WTC11 (cell line): ENCODE measurements around the gene CC2D1A. TPM values are rescaled to one million over a fixed set of nuclear protein-coding genes. Genes with fewer than 3 reads are reported as not detected.
"Not testable (repeated sequence)": the region's sequence is repeated elsewhere in the genome, so short reads cannot be mapped to it uniquely, and the experiment has no call there.

Source experiments
- ATAC-seq: fragments of 200-7000 bp; cut with Tn5 transposase; 2 replicates; pipeline ENCODE4 v1.10.0; 2021; ENCODE audit warnings: mild to moderate bottlenecking, moderate library complexity
- CTCF ChIA-PET: fragments of 300-600 bp; sonication (Branson Sonifier 250); formaldehyde crosslinking; loops from one replicate; lab custom pipeline; 2021; ENCODE audit warnings: antibody characterized with exemption; lab: Charles Lee
- POLR2A ChIA-PET: fragments of 350-600 bp; sonication (Branson Sonifier 250); formaldehyde crosslinking; loops from one replicate; lab custom pipeline; 2021; ENCODE audit warnings: antibody characterized with exemption; lab: Charles Lee
- DNase-seq: peaks from one replicate; pipeline ENCODE4 v3.0.0; 2021; ENCODE audit warnings: low spot score
- H3K27ac Mint-ChIP-seq: 2 replicates; pipeline ENCODE4 v1.8.0; 2021; ENCODE audit warnings: mixed read lengths
- H3K27me3 Mint-ChIP-seq: 2 replicates; pipeline ENCODE4 v1.8.0; 2021; ENCODE audit warnings: low read depth, mild to moderate bottlenecking, moderate library complexity, mixed read lengths
- H3K36me3 Mint-ChIP-seq: 2 replicates; pipeline ENCODE4 v1.8.0; 2021; ENCODE audit warnings: mixed read lengths
- H3K4me1 Mint-ChIP-seq: 2 replicates; pipeline ENCODE4 v1.8.0; 2022; ENCODE audit warnings: mixed read lengths
- H3K4me3 Mint-ChIP-seq: 2 replicates; pipeline ENCODE4 v1.8.0; 2021; ENCODE audit warnings: mild to moderate bottlenecking, moderate library complexity, mixed read lengths
- H3K9me3 Mint-ChIP-seq: 2 replicates; pipeline ENCODE4 v1.8.0; 2021; ENCODE audit warnings: mixed read lengths
- ATF1 ChIP-seq: sonication (generic); formaldehyde crosslinking; IDR thresholded peaks from 2 replicates; pipeline ENCODE4 v1.8.1; 2023; ENCODE audit warnings: mild to moderate bottlenecking, moderate library complexity, missing genetic modification reagents
- ELF4 ChIP-seq: sonication (generic); formaldehyde crosslinking; IDR thresholded peaks from 2 replicates; pipeline ENCODE4 v1.8.1; 2022; ENCODE audit warnings: low read depth, mild to moderate bottlenecking, moderate library complexity, missing genetic modification reagents
- FOXK1 ChIP-seq: sonication (generic); formaldehyde crosslinking; IDR thresholded peaks from 2 replicates; pipeline ENCODE4 v1.8.0; 2022; ENCODE audit warnings: mild to moderate bottlenecking, moderate library complexity, missing genetic modification reagents
- GRHL2 ChIP-seq: fragments of 250-450 bp; sonication (Bioruptor Pico); IDR thresholded peaks from 2 replicates; pipeline ENCODE4 v1.8.0; 2022; ENCODE audit warnings: mild to moderate bottlenecking, moderate library complexity; ENCODE audit not compliant: insufficient replicate concordance, severe bottlenecking
- NFYB ChIP-seq: sonication (generic); formaldehyde crosslinking; conservative IDR thresholded peaks from 2 replicates; pipeline ENCODE4 v1.8.0; 2022; ENCODE audit warnings: low read depth, missing genetic modification reagents
- OVOL2 ChIP-seq: fragments of 250-450 bp; sonication (Bioruptor Pico); IDR thresholded peaks from 2 replicates; pipeline ENCODE4 v1.9.0; 2021; ENCODE audit warnings: mild to moderate bottlenecking, borderline replicate concordance
- RORB ChIP-seq: fragments of 250-450 bp; sonication (Bioruptor Pico); IDR thresholded peaks from 2 replicates; pipeline ENCODE4 v1.9.0; 2021; ENCODE audit warnings: mild to moderate bottlenecking
- SMAD4 ChIP-seq: sonication (generic); formaldehyde crosslinking; IDR thresholded peaks from 2 replicates; pipeline ENCODE4 v1.8.0; 2022; ENCODE audit warnings: mild to moderate bottlenecking, missing genetic modification reagents
- SOX15 ChIP-seq: fragments of 250-450 bp; sonication (Bioruptor Pico); IDR thresholded peaks from 2 replicates; pipeline ENCODE4 v1.9.0; 2021; ENCODE audit warnings: mild to moderate bottlenecking
- total RNA-seq: library from RNA; stranded (reverse); gene quantifications from 3 replicates; pipeline ENCODE4 v1.2.3, GENCODE V29; 2021
- TF ChIP-seq, protein P1 (sequence below): sonication (generic); formaldehyde crosslinking; conservative IDR thresholded peaks from 2 replicates; pipeline ENCODE4 v1.8.1; 2023; ENCODE audit warnings: mild to moderate bottlenecking, low read depth, missing genetic modification reagents, moderate library complexity
- TF ChIP-seq, protein P2 (sequence below): sonication (generic); formaldehyde crosslinking; IDR thresholded peaks from 2 replicates; pipeline ENCODE4 v1.8.1; 2022; ENCODE audit warnings: mild to moderate bottlenecking, missing genetic modification reagents, moderate library complexity, borderline replicate concordance
- TF ChIP-seq, protein P3 (sequence below): sonication (generic); formaldehyde crosslinking; IDR thresholded peaks from 2 replicates; pipeline ENCODE4 v1.8.0; 2023; ENCODE audit warnings: missing genetic modification reagents
- TF ChIP-seq, protein P4 (sequence below): fragments of 250-450 bp; sonication (Bioruptor Pico); IDR thresholded peaks from 2 replicates; pipeline ENCODE4 v1.9.0; 2021; ENCODE audit warnings: mild to moderate bottlenecking
- TF ChIP-seq, protein P5 (sequence below): sonication (generic); formaldehyde crosslinking; IDR thresholded peaks from 2 replicates; pipeline ENCODE4 v1.8.0; 2022; ENCODE audit warnings: mild to moderate bottlenecking, missing genetic modification reagents

CC2D1A gene
- total RNA-seq, 1 experiment from 2014 or later, result 44.2 TPM

DNA sequence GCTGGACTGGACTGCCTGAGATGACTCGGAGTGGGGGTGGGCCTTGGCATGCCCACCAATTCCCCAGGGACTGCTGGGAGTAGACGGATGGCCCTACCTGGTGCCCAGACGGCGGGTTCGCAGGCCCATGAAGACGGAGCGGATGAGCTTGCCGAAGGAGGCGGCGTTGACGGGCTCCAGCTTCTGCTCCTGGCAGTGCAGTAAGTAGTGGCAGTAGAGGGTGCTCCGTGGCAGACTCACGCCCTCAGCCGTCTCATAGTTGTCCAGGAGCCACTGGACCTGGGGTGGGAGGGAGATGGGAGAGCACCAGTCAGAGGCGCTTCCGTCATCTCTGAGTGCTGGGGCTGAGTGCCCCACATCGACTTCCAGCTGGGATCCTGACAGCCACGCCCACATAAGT lies 63.9 kb downstream of the CC2D1A start (continued):
- TF ChIP-seq, protein P1, sequence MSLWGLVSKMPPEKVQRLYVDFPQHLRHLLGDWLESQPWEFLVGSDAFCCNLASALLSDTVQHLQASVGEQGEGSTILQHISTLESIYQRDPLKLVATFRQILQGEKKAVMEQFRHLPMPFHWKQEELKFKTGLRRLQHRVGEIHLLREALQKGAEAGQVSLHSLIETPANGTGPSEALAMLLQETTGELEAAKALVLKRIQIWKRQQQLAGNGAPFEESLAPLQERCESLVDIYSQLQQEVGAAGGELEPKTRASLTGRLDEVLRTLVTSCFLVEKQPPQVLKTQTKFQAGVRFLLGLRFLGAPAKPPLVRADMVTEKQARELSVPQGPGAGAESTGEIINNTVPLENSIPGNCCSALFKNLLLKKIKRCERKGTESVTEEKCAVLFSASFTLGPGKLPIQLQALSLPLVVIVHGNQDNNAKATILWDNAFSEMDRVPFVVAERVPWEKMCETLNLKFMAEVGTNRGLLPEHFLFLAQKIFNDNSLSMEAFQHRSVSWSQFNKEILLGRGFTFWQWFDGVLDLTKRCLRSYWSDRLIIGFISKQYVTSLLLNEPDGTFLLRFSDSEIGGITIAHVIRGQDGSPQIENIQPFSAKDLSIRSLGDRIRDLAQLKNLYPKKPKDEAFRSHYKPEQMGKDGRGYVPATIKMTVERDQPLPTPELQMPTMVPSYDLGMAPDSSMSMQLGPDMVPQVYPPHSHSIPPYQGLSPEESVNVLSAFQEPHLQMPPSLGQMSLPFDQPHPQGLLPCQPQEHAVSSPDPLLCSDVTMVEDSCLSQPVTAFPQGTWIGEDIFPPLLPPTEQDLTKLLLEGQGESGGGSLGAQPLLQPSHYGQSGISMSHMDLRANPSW (CRISPR knock-in tag), result no peak
- TF ChIP-seq ATF1 (CRISPR knock-in tag), result no peak
- TF ChIP-seq OVOL2 (CRISPR knock-in tag), result no peak
- no peak for TF ChIP-seq SMAD4 (CRISPR knock-in tag)

DNA sequence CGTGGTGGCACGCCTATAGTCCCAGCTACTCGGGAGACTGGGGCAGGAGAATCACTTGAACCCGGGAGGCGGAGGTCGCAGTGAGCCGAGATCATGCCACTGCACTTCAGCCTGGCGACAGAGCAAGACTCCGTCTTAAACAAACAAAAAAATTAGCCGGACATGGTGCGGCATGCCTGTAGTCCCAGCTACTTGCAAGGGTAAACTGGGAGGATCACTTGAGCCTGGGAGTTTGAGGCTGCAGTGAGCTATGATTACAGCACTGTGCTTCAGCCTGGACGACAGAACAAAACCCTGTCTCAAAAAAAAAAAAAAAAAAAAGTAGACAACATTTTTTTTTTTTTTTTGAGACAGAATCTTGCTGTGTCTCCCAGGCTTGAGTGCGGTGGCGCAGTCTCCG lies 65.9 kb downstream of the CC2D1A start:
- H3K9me3 Mint-ChIP-seq, H3K27me3 Mint-ChIP-seq, H3K4me1 Mint-ChIP-seq, DNase-seq, ATAC-seq, H3K36me3 Mint-ChIP-seq, H3K27ac Mint-ChIP-seq, H3K4me3 Mint-ChIP-seq: not testable (repeated sequence)
- ChIA-PET POLR2A (interaction anchor here (0.6 kb wide), 1 partner anchor 60 kb away, joined by 3 read pairs; no protein-coding TSS in a partner anchor), CTCF (interaction anchor here (0.7 kb wide), 1 partner anchor 31 kb away, joined by 3 read pairs; no protein-coding TSS in a partner anchor)

DNA sequence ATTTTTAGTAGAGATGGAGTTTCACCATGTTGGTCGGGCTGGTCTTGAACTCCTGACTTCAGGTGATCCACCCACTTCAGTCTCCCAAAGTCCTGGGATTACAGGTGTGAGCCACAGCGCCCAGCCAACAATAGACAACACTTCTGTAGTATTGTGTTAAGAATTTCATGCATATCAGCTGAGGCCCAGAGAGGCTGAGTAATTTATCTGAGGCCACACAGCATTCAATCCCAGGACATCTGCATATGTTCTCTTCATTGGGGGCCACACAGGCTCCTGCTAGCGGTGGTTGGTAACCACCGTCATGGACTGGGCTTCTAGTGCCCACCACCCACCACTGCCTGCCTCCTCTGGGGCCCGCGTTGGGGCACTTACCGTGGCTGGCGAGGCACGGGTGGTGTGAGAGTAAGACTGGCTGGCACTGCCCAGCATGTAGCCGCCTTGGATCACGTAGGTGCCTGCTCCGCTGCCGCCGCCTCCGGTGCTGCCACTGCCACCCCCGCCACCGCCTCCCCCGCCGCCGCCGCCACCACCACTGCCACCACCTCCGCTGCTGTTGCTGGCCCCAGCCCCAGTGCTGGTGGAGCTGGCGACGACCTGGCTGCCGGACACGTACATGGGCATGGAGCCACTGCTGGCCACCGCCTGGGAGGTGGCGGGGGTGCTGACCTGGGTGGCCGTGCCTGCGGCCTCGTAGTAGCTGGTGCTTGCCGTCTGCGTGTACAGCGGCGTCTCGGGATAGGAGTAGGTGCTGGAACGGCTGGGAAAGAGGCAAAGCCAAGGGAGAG lies 66.6 kb downstream of the CC2D1A start:
- Mint-ChIP-seq H3K36me3 (peaks cover 10% of the 10 kb centered on the region), H3K9me3 (no peaks in the 10 kb centered on the region), H3K27ac (peak overlapping the region; percentile 41; the same call in 1 of the 2 replicates), H3K27me3 (no peaks in the 10 kb centered on the region), H3K4me1 (peaks cover 8% of the 10 kb centered on the region), H3K4me3 (no peak overlapping the region)
- POLR2A ChIA-PET, result interaction anchor here (0.5 to 0.6 kb wide), 2 partner anchors 109 to 216 kb away, joined by 3 read pairs; no protein-coding TSS in a partner anchor
- no peak for ATAC-seq
- DNase-seq, result no peak
- TF ChIP-seq, protein P2, sequence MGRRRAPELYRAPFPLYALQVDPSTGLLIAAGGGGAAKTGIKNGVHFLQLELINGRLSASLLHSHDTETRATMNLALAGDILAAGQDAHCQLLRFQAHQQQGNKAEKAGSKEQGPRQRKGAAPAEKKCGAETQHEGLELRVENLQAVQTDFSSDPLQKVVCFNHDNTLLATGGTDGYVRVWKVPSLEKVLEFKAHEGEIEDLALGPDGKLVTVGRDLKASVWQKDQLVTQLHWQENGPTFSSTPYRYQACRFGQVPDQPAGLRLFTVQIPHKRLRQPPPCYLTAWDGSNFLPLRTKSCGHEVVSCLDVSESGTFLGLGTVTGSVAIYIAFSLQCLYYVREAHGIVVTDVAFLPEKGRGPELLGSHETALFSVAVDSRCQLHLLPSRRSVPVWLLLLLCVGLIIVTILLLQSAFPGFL (CRISPR knock-in tag), result no peak
- TF ChIP-seq ELF4 (CRISPR knock-in tag), result no peak
- no peak for TF ChIP-seq GRHL2
- TF ChIP-seq SOX15 (CRISPR knock-in tag), result no peak
- TF ChIP-seq, protein P3, sequence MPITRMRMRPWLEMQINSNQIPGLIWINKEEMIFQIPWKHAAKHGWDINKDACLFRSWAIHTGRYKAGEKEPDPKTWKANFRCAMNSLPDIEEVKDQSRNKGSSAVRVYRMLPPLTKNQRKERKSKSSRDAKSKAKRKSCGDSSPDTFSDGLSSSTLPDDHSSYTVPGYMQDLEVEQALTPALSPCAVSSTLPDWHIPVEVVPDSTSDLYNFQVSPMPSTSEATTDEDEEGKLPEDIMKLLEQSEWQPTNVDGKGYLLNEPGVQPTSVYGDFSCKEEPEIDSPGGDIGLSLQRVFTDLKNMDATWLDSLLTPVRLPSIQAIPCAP (CRISPR knock-in tag), result no peak
- TF ChIP-seq FOXK1, result no peak
- TF ChIP-seq, all 79 proteins: peak for 0
- CTCF ChIA-PET, result interaction anchor here (0.6 to 2.6 kb wide), 2 partner anchors 10 to 164 kb away, joined by 3 to 11 read pairs; no protein-coding TSS in a partner anchor

DNA sequence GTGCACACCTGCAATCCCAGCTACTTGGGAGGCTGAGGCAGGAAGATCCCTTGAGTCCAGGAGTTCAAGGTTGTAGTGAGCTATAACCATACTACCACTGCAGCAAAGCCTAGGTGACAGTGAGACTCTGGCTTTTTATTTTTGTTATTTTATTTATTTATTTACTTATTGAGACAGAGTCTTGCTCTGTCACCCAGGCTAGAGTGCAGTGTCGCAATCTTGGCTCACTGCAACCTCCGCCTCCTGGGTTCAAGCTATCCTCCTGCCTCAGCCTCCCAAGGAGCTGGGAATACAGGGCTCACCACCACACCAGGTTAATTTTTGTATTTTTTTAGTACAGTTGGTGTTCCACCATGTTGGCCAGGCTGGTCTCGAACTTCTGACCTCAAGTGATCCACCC lies 67.5 kb downstream of the CC2D1A start:
- not testable (repeated sequence) for H3K36me3 Mint-ChIP-seq, H3K4me3 Mint-ChIP-seq, H3K27ac Mint-ChIP-seq, DNase-seq, H3K9me3 Mint-ChIP-seq, ATAC-seq, H3K27me3 Mint-ChIP-seq
- ChIA-PET POLR2A (interaction anchor here (0.5 to 1.0 kb wide), 4 partner anchors 20 to 1176 kb away, joined by 3 to 4 read pairs (median 4); no protein-coding TSS in a partner anchor), CTCF (interaction anchor here (0.6 to 2.6 kb wide), 8 partner anchors 11 to 163 kb away, joined by 3 to 11 read pairs (median 6); partner anchors contain the start of genes IL27RA and MISP3)
- peaks cover 12% of the 10 kb centered on the region for H3K4me1 Mint-ChIP-seq

DNA sequence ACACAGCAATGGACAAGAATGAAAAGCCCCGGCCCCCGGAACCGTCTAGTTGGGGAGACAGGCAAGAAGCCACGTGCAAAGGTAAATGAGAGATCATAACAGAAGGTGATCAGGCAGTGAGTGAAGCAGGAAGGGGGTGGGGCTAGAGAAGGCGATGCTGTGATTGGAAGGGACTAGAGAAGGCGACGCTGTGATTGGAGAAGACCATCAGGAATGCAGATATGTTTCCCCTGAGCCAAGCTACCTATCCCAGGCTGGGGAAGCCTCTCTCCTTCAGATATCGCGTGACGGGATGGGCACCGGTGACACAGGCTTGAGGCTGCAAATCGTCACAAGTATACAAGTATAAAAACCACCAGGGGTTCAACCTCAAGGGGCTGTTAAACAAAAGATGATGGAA lies 68.1 kb downstream of the CC2D1A start:
- Mint-ChIP-seq H3K4me3 (peak overlapping the region; percentile 48), H3K27me3 (no peaks in the 10 kb centered on the region), H3K4me1 (peaks cover 12% of the 10 kb centered on the region), H3K36me3 (peaks cover 5% of the 10 kb centered on the region), H3K27ac (peak overlapping the region; percentile 94), H3K9me3 (no peaks in the 10 kb centered on the region)
- ChIA-PET POLR2A (interaction anchor here (0.6 to 1.0 kb wide), 3 partner anchors 21 to 1177 kb away, joined by 3 to 4 read pairs (median 4); no protein-coding TSS in a partner anchor), CTCF (interaction anchor here (0.6 to 2.6 kb wide), 11 partner anchors 12 to 107 kb away, joined by 3 to 11 read pairs (median 5); partner anchors contain the start of genes IL27RA and MISP3)
- peak; percentile 75 for ATAC-seq
- no peak for TF ChIP-seq RORB
- TF ChIP-seq, protein P4, sequence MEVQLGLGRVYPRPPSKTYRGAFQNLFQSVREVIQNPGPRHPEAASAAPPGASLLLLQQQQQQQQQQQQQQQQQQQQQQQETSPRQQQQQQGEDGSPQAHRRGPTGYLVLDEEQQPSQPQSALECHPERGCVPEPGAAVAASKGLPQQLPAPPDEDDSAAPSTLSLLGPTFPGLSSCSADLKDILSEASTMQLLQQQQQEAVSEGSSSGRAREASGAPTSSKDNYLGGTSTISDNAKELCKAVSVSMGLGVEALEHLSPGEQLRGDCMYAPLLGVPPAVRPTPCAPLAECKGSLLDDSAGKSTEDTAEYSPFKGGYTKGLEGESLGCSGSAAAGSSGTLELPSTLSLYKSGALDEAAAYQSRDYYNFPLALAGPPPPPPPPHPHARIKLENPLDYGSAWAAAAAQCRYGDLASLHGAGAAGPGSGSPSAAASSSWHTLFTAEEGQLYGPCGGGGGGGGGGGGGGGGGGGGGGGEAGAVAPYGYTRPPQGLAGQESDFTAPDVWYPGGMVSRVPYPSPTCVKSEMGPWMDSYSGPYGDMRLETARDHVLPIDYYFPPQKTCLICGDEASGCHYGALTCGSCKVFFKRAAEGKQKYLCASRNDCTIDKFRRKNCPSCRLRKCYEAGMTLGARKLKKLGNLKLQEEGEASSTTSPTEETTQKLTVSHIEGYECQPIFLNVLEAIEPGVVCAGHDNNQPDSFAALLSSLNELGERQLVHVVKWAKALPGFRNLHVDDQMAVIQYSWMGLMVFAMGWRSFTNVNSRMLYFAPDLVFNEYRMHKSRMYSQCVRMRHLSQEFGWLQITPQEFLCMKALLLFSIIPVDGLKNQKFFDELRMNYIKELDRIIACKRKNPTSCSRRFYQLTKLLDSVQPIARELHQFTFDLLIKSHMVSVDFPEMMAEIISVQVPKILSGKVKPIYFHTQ (CRISPR knock-in tag), result no peak
- peak; percentile 68; the same call in 1 of the 2 replicates for TF ChIP-seq NFYB (CRISPR knock-in tag)
- TF ChIP-seq, protein P5, sequence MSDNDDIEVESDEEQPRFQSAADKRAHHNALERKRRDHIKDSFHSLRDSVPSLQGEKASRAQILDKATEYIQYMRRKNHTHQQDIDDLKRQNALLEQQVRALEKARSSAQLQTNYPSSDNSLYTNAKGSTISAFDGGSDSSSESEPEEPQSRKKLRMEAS (CRISPR knock-in tag), result peak; percentile 71
- DNase-seq, result peak; percentile 84
